GM23338 (cell line): Measurements from ENCODE around the gene CPEB2. TPM values are rescaled to one million over a fixed set of nuclear protein-coding genes. Genes with fewer than 3 reads are reported as not detected.

ENCODE experiments used
- ATAC-seq: fragments of 200-7000 bp; cut with Tn5 transposase; 3 replicates; pipeline ENCODE4 v1.9.1; 2020
- DNase-seq: peaks from one replicate; pipeline ENCODE4 v3.0.0-alpha.2; 2015; ENCODE audit warnings: low spot score
- H2AFZ ChIP-seq: fragments of 200-600 bp; sonication (generic); 2 replicates; pipeline ENCODE4 v1.8.0; 2016; ENCODE audit warnings: antibody characterized with exemption, mild to moderate bottlenecking, moderate library complexity
- H3F3A ChIP-seq: fragments of 200-600 bp; sonication (generic); replicated peaks from 2 replicates; pipeline ENCODE4 v1.8.0; 2017; ENCODE audit warnings: antibody characterized with exemption, mixed run types, low read depth
- H3K27ac ChIP-seq: fragments of 200-600 bp; sonication (generic); 2 replicates; pipeline ENCODE4 v1.6.1; 2016; ENCODE audit warnings: low read depth
- H3K27me3 ChIP-seq: fragments of 200-600 bp; sonication (generic); 2 replicates; pipeline ENCODE4 v1.8.0; 2016; ENCODE audit warnings: mild to moderate bottlenecking, mixed run types, moderate library complexity; ENCODE audit not compliant: insufficient read depth
- H3K36me3 ChIP-seq: fragments of 200-600 bp; sonication (generic); 2 replicates; pipeline ENCODE4 v1.8.0; 2016; ENCODE audit warnings: mild to moderate bottlenecking; ENCODE audit not compliant: insufficient read depth
- H3K4me1 ChIP-seq: fragments of 200-600 bp; sonication (generic); 2 replicates; pipeline ENCODE4 v1.8.0; 2016; ENCODE audit warnings: mild to moderate bottlenecking, moderate library complexity; ENCODE audit not compliant: insufficient read depth
- H3K4me2 ChIP-seq: fragments of 200-600 bp; sonication (generic); 2 replicates; pipeline ENCODE4 v1.7.1; 2017; ENCODE audit warnings: mixed run types
- H3K4me3 ChIP-seq: fragments of 200-600 bp; sonication (generic); 2 replicates; pipeline ENCODE4 v1.6.1; 2016; ENCODE audit warnings: mixed run types
- H3K79me2 ChIP-seq: fragments of 200-600 bp; sonication (generic); replicated peaks from 2 replicates; pipeline ENCODE4 v1.8.0; 2017; ENCODE audit warnings: mild to moderate bottlenecking; ENCODE audit not compliant: insufficient read depth
- H3K9me2 ChIP-seq: fragments of 200-600 bp; sonication (generic); 2 replicates; pipeline ENCODE4 v1.8.0; 2017; ENCODE audit not compliant: insufficient read depth
- H4K20me1 ChIP-seq: fragments of 200-600 bp; sonication (generic); replicated peaks from 2 replicates; pipeline ENCODE4 v1.8.0; 2017; ENCODE audit warnings: mild to moderate bottlenecking; ENCODE audit not compliant: insufficient read depth
- H3K27ac Mint-ChIP-seq: 2 replicates; pipeline ENCODE4 v1.8.0; 2020; ENCODE audit warnings: inconsistent platforms, mild to moderate bottlenecking, moderate library complexity, mixed read lengths
- H3K27me3 Mint-ChIP-seq: 3 replicates; pipeline ENCODE4 v1.8.0; 2022; ENCODE audit warnings: low read depth, mild to moderate bottlenecking, moderate library complexity, mixed read lengths, inconsistent platforms; ENCODE audit not compliant: insufficient read depth, poor library complexity
- H3K36me3 Mint-ChIP-seq: 3 replicates; pipeline ENCODE4 v1.8.0; 2021; ENCODE audit warnings: low read depth, mild to moderate bottlenecking, inconsistent platforms, moderate library complexity, mixed read lengths
- H3K4me1 Mint-ChIP-seq: 3 replicates; pipeline ENCODE4 v1.8.0; 2020; ENCODE audit warnings: mild to moderate bottlenecking, inconsistent platforms, mixed read lengths
- H3K4me3 Mint-ChIP-seq: 3 replicates; pipeline ENCODE4 v1.8.0; 2021; ENCODE audit warnings: moderate library complexity, mild to moderate bottlenecking, inconsistent platforms, mixed read lengths
- H3K9me3 Mint-ChIP-seq: 3 replicates; pipeline ENCODE4 v1.8.0; 2020; ENCODE audit warnings: moderate library complexity, mild to moderate bottlenecking, inconsistent platforms, mixed read lengths
- CREB1 ChIP-seq: fragments of 250-450 bp; sonication (Bioruptor Pico); IDR thresholded peaks from 2 replicates; pipeline ENCODE4 v1.5.0; 2020; ENCODE audit warnings: low read depth, mild to moderate bottlenecking, moderate library complexity
- CTCF ChIP-seq, 2 experiments: fragments of 200-600 bp in 1 of 2; sonication (generic) in 1 of 2; conservative IDR thresholded peaks; 2 replicates each; pipeline versions ENCODE4 v1.5.1 to v1.6.1; 2016 to 2017; ENCODE audit warnings: antibody characterized with exemption in 2 of 2, low read depth in 2 of 2, mild to moderate bottlenecking in 2 of 2, moderate library complexity in 1 of 2
- ETS1 ChIP-seq: IDR thresholded peaks from 2 replicates; pipeline ENCODE4 v1.6.1; 2016; ENCODE audit warnings: antibody characterized with exemption
- EZH2 ChIP-seq: fragments of 200-600 bp; sonication (generic); IDR thresholded peaks from one replicate; pipeline ENCODE4 v1.8.0; 2017; ENCODE audit warnings: antibody characterized with exemption, mild to moderate bottlenecking, low read depth; ENCODE audit not compliant: unreplicated experiment
- EZH2phosphoT487 ChIP-seq: fragments of 200-600 bp; sonication (generic); IDR thresholded peaks from one replicate; pipeline ENCODE4 v1.8.1; 2018; ENCODE audit warnings: antibody characterized with exemption; ENCODE audit not compliant: unreplicated experiment
- JUNB ChIP-seq: IDR thresholded peaks from one replicate; pipeline ENCODE4 v1.6.1; 2016; ENCODE audit warnings: antibody characterized with exemption; ENCODE audit not compliant: unreplicated experiment
- POLR2AphosphoS5 ChIP-seq: IDR thresholded peaks from 2 replicates; pipeline ENCODE4 v1.6.1; 2016; ENCODE audit warnings: antibody characterized with exemption, low read depth
- REST ChIP-seq: IDR thresholded peaks from one replicate; pipeline ENCODE4 v1.6.1; 2018; ENCODE audit warnings: antibody characterized with exemption; ENCODE audit not compliant: unreplicated experiment
- STAT1 ChIP-seq: IDR thresholded peaks from one replicate; pipeline ENCODE4 v1.6.1; 2016; ENCODE audit warnings: antibody characterized with exemption; ENCODE audit not compliant: unreplicated experiment
- ZNF114 ChIP-seq: fragments of 250-450 bp; sonication (Bioruptor Pico); IDR thresholded peaks from 2 replicates; pipeline ENCODE4 v1.5.0; 2020; ENCODE audit warnings: mild to moderate bottlenecking, moderate library complexity
- ZNF331 ChIP-seq: fragments of 250-450 bp; sonication (Bioruptor Pico); IDR thresholded peaks from 2 replicates; pipeline ENCODE4 v1.5.0; 2020; ENCODE audit warnings: low read depth, mild to moderate bottlenecking, moderate library complexity
- polyA plus RNA-seq: library from polyadenylated mRNA; unstranded; fragments of >200 nt; fragmentation: Nextera tagmentation; extraction: Ambion mirVana; gene quantifications from 2 replicates; pipeline ENCODE4 v1.2.1, GENCODE V29; 2016
- total RNA-seq: library from RNA; depleted of rRNA; stranded (reverse); fragments of >200 nt; shearing (Covaris generic); gene quantifications from 2 replicates; pipeline ENCODE4 v1.2.3, GENCODE V29; 2014

The CPEB2 gene
- total and polyA plus RNA-seq, 2 experiments from 2014 or later, result 0.66 to 2.4 TPM

- TF ChIP-seq ZNF331 (CRISPR knock-in tag) (no peak), ZNF114 (no peak), REST (no peak)
- Histone ChIP-seq H3K36me3 (no peaks in the 10 kb centered on the region), H3K9me2 (peaks cover 4% of the 10 kb centered on the region; the same call in 1 of the 2 replicates), H2AFZ (no peak overlapping the region), H3K4me2 (no peak overlapping the region), H3K4me1 (no peaks in the 10 kb centered on the region), H3K79me2 (no peaks in the 10 kb centered on the region), H3K4me3 (no peak overlapping the region), H3K27ac (no peak overlapping the region), H4K20me1 (no peaks in the 10 kb centered on the region), H3K27me3 (no peaks in the 10 kb centered on the region), H3F3A (no peaks in the 10 kb centered on the region)
- H3K4me1 Mint-ChIP-seq, result no peaks in the 10 kb centered on the region
- no peak for DNase-seq
- peaks cover 7% of the 10 kb centered on the region for H3K36me3 Mint-ChIP-seq
- no peaks in the 10 kb centered on the region for H3K27me3 Mint-ChIP-seq
- H3K9me3 Mint-ChIP-seq, result peaks cover 6% of the 10 kb centered on the region; the same call in 2 of the 3 replicates
- H3K4me3 Mint-ChIP-seq, result no peak overlapping the region
- no peak for ATAC-seq
- H3K27ac Mint-ChIP-seq, result no peak overlapping the region
Observed at GRCh38 chr4:15063341-15063740, 61.1 kb downstream of the CPEB2 start.

GRCh38 chr4:15065516-15065915 is 63.2 kb downstream of the CPEB2 start:
- Mint-ChIP-seq H3K27ac (no peak overlapping the region), H3K27me3 (no peaks in the 10 kb centered on the region), H3K36me3 (no peaks in the 10 kb centered on the region), H3K4me1 (no peaks in the 10 kb centered on the region), H3K4me3 (no peak overlapping the region), H3K9me3 (no peaks in the 10 kb centered on the region)
- Histone ChIP-seq H3K4me2 (no peak overlapping the region), H3K27ac (no peak overlapping the region), H3K9me2 (no peaks in the 10 kb centered on the region), H4K20me1 (no peaks in the 10 kb centered on the region), H3K4me3 (no peak overlapping the region), H3F3A (no peaks in the 10 kb centered on the region), H3K36me3 (no peaks in the 10 kb centered on the region), H3K27me3 (no peaks in the 10 kb centered on the region), H3K4me1 (no peaks in the 10 kb centered on the region), H3K79me2 (no peaks in the 10 kb centered on the region), H2AFZ (no peak overlapping the region)
- no peak for ATAC-seq
- DNase-seq, result no peak
- TF ChIP-seq REST, result no peak
- TF ChIP-seq ZNF331 (CRISPR knock-in tag), result no peak
- TF ChIP-seq CTCF (conservative IDR thresholded peaks at IDR 0.05; ENCODE audit: low read depth in 2 of 2), result no peak
- no peak for TF ChIP-seq EZH2phosphoT487
- TF ChIP-seq ZNF114, result no peak
- TF ChIP-seq STAT1, result no peak
- TF ChIP-seq CREB1 (CRISPR knock-in tag), result no peak
- TF ChIP-seq ETS1, result no peak
- TF ChIP-seq EZH2, result no peak
- TF ChIP-seq JUNB, result no peak
- no peak for TF ChIP-seq POLR2AphosphoS5
